GM21737 (cell line): ENCODE measurements around the gene MIDN.

Experiments
- ATAC-seq: cut with Tn5 transposase; IDR thresholded peaks from one replicate; pipeline ENCODE4 v1.9.1; 2021; ENCODE audit warnings: mild to moderate bottlenecking, moderate library complexity; ENCODE audit not compliant: unreplicated experiment

MIDN gene

GRCh38 chr19:1220976-1221903 lies 27.1 kb upstream of the MIDN start:
- no peak for ATAC-seq

GRCh38 chr19:1221904-1222255 lies 26.5 kb upstream of the MIDN start:
- ATAC-seq, result no peak

- ATAC-seq, result no peak
Observed at GRCh38 chr19:1222394-1222793, 26.0 kb upstream of the MIDN start.

- ATAC-seq, result no peak
Observed at GRCh38 chr19:1223018-1223855, 25.1 kb upstream of the MIDN start.

- no peak for ATAC-seq
Observed at GRCh38 chr19:1224047-1224825, 24.1 kb upstream of the MIDN start.

GRCh38 chr19:1224847-1225246 lies 23.5 kb upstream of the MIDN start:
- no peak for ATAC-seq

GRCh38 chr19:1225440-1226226 lies 22.8 kb upstream of the MIDN start:
- no peak for ATAC-seq

GRCh38 chr19:1226227-1226518 lies 22.2 kb upstream of the MIDN start:
- ATAC-seq, result no peak

- ATAC-seq, result no peak
Observed at GRCh38 chr19:1226522-1227303, 21.7 kb upstream of the MIDN start.

- ATAC-seq, result no peak
Observed at GRCh38 chr19:1227304-1228054, 20.9 kb upstream of the MIDN start.

GRCh38 chr19:1228161-1228957 lies 20.0 kb upstream of the MIDN start:
- ATAC-seq, result no peak

- ATAC-seq, result no peak
Observed at GRCh38 chr19:1229056-1229923, 19.1 kb upstream of the MIDN start.

- no peak for ATAC-seq
Observed at GRCh38 chr19:1229924-1230782, 18.2 kb upstream of the MIDN start.

- no peak for ATAC-seq
Observed at GRCh38 chr19:1230783-1231489, 17.4 kb upstream of the MIDN start.

- ATAC-seq, result no peak
Observed at GRCh38 chr19:1231729-1232637, 16.4 kb upstream of the MIDN start.
